ENCODE data around the gene BRSK2.

Gene BRSK2

DNA sequence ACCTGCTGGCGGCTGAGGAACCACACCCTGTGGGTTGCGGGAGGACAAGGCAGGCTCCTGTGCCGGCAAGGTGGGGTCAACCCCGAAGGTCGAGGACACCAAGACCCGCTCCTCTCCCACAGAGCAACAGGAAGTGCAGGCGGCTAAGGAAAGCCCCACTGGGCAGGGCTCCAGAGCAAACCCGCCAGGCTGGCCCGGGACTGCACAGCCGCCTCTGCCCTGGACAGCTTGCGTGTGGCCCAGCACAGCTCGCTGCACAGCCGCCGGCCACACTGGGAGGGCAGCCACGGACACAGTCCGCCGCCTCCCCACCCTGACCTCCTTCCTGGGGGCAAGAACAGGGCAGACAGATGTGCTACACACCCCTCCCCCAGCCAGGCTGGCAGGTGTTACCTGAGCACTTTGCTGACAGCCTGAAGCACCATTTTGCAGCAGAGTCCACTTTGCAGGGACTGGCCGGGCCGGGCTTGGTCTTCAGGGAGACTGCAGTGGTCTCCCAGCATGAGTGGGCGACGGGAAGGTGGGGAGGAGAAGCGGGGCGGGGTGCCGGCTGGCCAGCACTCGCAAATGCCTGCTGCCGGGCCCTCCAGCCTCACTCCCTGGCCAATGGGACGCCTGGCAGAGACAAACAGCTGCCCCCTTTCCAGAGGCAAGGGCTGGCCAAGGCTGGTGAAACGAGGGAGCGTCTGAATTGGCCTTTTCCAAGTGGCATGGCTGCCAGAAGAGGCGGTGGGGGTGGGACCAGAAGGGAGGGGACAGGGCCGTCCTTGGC, 96.5 kb downstream of the BRSK2 start, which contains the start of gene MOB2:
TSS of gene MOB2 (minus strand) at position 726 of the 772 bp plus-strand sequence. CDS start at position 503, 223 bp downstream.
- DNase-seq (ENCODE audit: extremely low spot score) = no peak
- ChIA-PET CTCF (no interaction called here), POLR2A (no interaction called here)
- TF ChIP-seq L3MBTL2 (conservative IDR thresholded peaks at IDR 0.05) = no peak
- TF ChIP-seq BHLHE40 (IDR thresholded peaks at IDR 0.05; ENCODE audit: borderline replicate concordance) = no peak
- TF ChIP-seq FOXA1 (IDR thresholded peaks at IDR 0.05) = no peak
- no peak for TF ChIP-seq TARDBP (IDR thresholded peaks at IDR 0.05)
- TF ChIP-seq LEF1 (IDR thresholded peaks at IDR 0.05; ENCODE audit: borderline replicate concordance) = no peak
- TF ChIP-seq FOXM1 (IDR thresholded peaks at IDR 0.05; ENCODE audit: borderline replicate concordance) = no peak
- no peak for TF ChIP-seq SUZ12 (IDR thresholded peaks at IDR 0.05)
- TF ChIP-seq ZNF384 (IDR thresholded peaks at IDR 0.05) = no peak
- TF ChIP-seq NFRKB (IDR thresholded peaks at IDR 0.05) = no peak
- TF ChIP-seq ELF4 (IDR thresholded peaks at IDR 0.05) = no peak
- TF ChIP-seq CTBP1 (IDR thresholded peaks at IDR 0.05; ENCODE audit: borderline replicate concordance) = no peak
- TF ChIP-seq HDGF (IDR thresholded peaks at IDR 0.05; ENCODE audit: borderline replicate concordance) = no peak
- TF ChIP-seq PKNOX1 (IDR thresholded peaks at IDR 0.05) = no peak
- no peak for TF ChIP-seq FOXK2 (IDR thresholded peaks at IDR 0.05)
- TF ChIP-seq SP1 (IDR thresholded peaks at IDR 0.05) = no peak
- TF ChIP-seq ARNT (IDR thresholded peaks at IDR 0.05) = no peak

GRCh38 chr11:1487091-1487850, 97.5 kb downstream of the BRSK2 start:
- CTCF ChIA-PET = no interaction called here
- POLR2A ChIA-PET = no interaction called here
- DNase-seq (ENCODE audit: extremely low spot score) = no peak
- TF ChIP-seq FOXK2 (IDR thresholded peaks at IDR 0.05) = no peak
- TF ChIP-seq SUZ12 (IDR thresholded peaks at IDR 0.05) = no peak
- TF ChIP-seq L3MBTL2 (conservative IDR thresholded peaks at IDR 0.05) = no peak
- TF ChIP-seq HDGF (IDR thresholded peaks at IDR 0.05; ENCODE audit: borderline replicate concordance) = no peak
- no peak for TF ChIP-seq ZNF384 (IDR thresholded peaks at IDR 0.05)
- TF ChIP-seq ARNT (IDR thresholded peaks at IDR 0.05) = no peak
- TF ChIP-seq LEF1 (IDR thresholded peaks at IDR 0.05; ENCODE audit: borderline replicate concordance) = no peak
- no peak for TF ChIP-seq SP1 (IDR thresholded peaks at IDR 0.05)
- TF ChIP-seq FOXA1 (IDR thresholded peaks at IDR 0.05) = no peak
- TF ChIP-seq ELF4 (IDR thresholded peaks at IDR 0.05) = no peak
- TF ChIP-seq FOXM1 (IDR thresholded peaks at IDR 0.05; ENCODE audit: borderline replicate concordance) = no peak
- no peak for TF ChIP-seq BHLHE40 (IDR thresholded peaks at IDR 0.05; ENCODE audit: borderline replicate concordance)
- TF ChIP-seq CTBP1 (IDR thresholded peaks at IDR 0.05; ENCODE audit: borderline replicate concordance) = no peak
- no peak for TF ChIP-seq PKNOX1 (IDR thresholded peaks at IDR 0.05)
- no peak for TF ChIP-seq NFRKB (IDR thresholded peaks at IDR 0.05)
- no peak for TF ChIP-seq TARDBP (IDR thresholded peaks at IDR 0.05)

GRCh38 chr11:1487851-1488574, 98.3 kb downstream of the BRSK2 start:
- POLR2A ChIA-PET = no interaction called here
- TF ChIP-seq LEF1 (IDR thresholded peaks at IDR 0.05; ENCODE audit: borderline replicate concordance) = no peak
- TF ChIP-seq FOXA1 (IDR thresholded peaks at IDR 0.05) = no peak
- no peak for TF ChIP-seq ELF4 (IDR thresholded peaks at IDR 0.05)
- no peak for TF ChIP-seq L3MBTL2 (conservative IDR thresholded peaks at IDR 0.05)
- TF ChIP-seq ARNT (IDR thresholded peaks at IDR 0.05) = no peak
- TF ChIP-seq NFRKB (IDR thresholded peaks at IDR 0.05) = no peak
- no peak for TF ChIP-seq FOXK2 (IDR thresholded peaks at IDR 0.05)
- no peak for TF ChIP-seq PKNOX1 (IDR thresholded peaks at IDR 0.05)
- TF ChIP-seq TARDBP (IDR thresholded peaks at IDR 0.05) = no peak
- TF ChIP-seq ZNF384 (IDR thresholded peaks at IDR 0.05) = no peak
- TF ChIP-seq HDGF (IDR thresholded peaks at IDR 0.05; ENCODE audit: borderline replicate concordance) = no peak
- no peak for TF ChIP-seq CTBP1 (IDR thresholded peaks at IDR 0.05; ENCODE audit: borderline replicate concordance)
- TF ChIP-seq SUZ12 (IDR thresholded peaks at IDR 0.05) = no peak
- no peak for TF ChIP-seq BHLHE40 (IDR thresholded peaks at IDR 0.05; ENCODE audit: borderline replicate concordance)
- no peak for TF ChIP-seq FOXM1 (IDR thresholded peaks at IDR 0.05; ENCODE audit: borderline replicate concordance)
- TF ChIP-seq SP1 (IDR thresholded peaks at IDR 0.05) = no peak
- CTCF ChIA-PET = no interaction called here
- no peak for DNase-seq (ENCODE audit: extremely low spot score)

- DNase-seq (ENCODE audit: extremely low spot score) = no peak
- ChIA-PET POLR2A (no interaction called here), CTCF (no interaction called here)
- TF ChIP-seq LEF1 (IDR thresholded peaks at IDR 0.05; ENCODE audit: borderline replicate concordance) = no peak
- no peak for TF ChIP-seq FOXA1 (IDR thresholded peaks at IDR 0.05)
- TF ChIP-seq NFRKB (IDR thresholded peaks at IDR 0.05) = no peak
- TF ChIP-seq SP1 (IDR thresholded peaks at IDR 0.05) = no peak
- no peak for TF ChIP-seq ARNT (IDR thresholded peaks at IDR 0.05)
- no peak for TF ChIP-seq TARDBP (IDR thresholded peaks at IDR 0.05)
- TF ChIP-seq FOXM1 (IDR thresholded peaks at IDR 0.05; ENCODE audit: borderline replicate concordance) = no peak
- no peak for TF ChIP-seq HDGF (IDR thresholded peaks at IDR 0.05; ENCODE audit: borderline replicate concordance)
- no peak for TF ChIP-seq CTBP1 (IDR thresholded peaks at IDR 0.05; ENCODE audit: borderline replicate concordance)
- no peak for TF ChIP-seq BHLHE40 (IDR thresholded peaks at IDR 0.05; ENCODE audit: borderline replicate concordance)
- no peak for TF ChIP-seq PKNOX1 (IDR thresholded peaks at IDR 0.05)
- no peak for TF ChIP-seq SUZ12 (IDR thresholded peaks at IDR 0.05)
- TF ChIP-seq FOXK2 (IDR thresholded peaks at IDR 0.05) = no peak
These were observed 98.9 kb downstream of the BRSK2 start for GRCh38 chr11:1488575-1489180.
